HEK293T (cell line): ENCODE results near the gene EWSR1.

Source experiments
- CTCF ChIA-PET: fragments of 350-600 bp; formaldehyde crosslinking; extraction: SDS; loops from one replicate; lab custom pipeline; 2021; ENCODE audit warnings: antibody characterized with exemption, inconsistent platforms; lab: Yijun Ruan, JAX
- POLR2A ChIA-PET: fragments of 350-600 bp; formaldehyde crosslinking; extraction: SDS; loops from one replicate; lab custom pipeline; 2020; ENCODE audit warnings: antibody characterized with exemption, inconsistent platforms; lab: Yijun Ruan, JAX
- DNase-seq: peaks from one replicate; pipeline ENCODE4 v3.0.0; 2012; ENCODE audit warnings: mixed read lengths; ENCODE audit errors: extremely low spot score
- ARNT ChIP-seq: fragments of 450-650 bp; IDR thresholded peaks from 2 replicates; pipeline ENCODE4 v1.6.1; 2017; ENCODE audit warnings: mild to moderate bottlenecking
- BHLHE40 ChIP-seq: fragments of 450-650 bp; IDR thresholded peaks from 2 replicates; pipeline ENCODE4 v1.6.1; 2016; ENCODE audit warnings: mild to moderate bottlenecking, moderate library complexity, borderline replicate concordance
- CTBP1 ChIP-seq: fragments of 450-650 bp; IDR thresholded peaks from 2 replicates; pipeline ENCODE4 v1.6.1; 2016; ENCODE audit warnings: borderline replicate concordance
- ELF4 ChIP-seq: fragments of 450-650 bp; IDR thresholded peaks from 2 replicates; pipeline ENCODE4 v1.6.1; 2017; ENCODE audit warnings: antibody characterized with exemption
- FOXA1 ChIP-seq: fragments of 450-650 bp; IDR thresholded peaks from 2 replicates; pipeline ENCODE4 v1.6.1; 2016; ENCODE audit warnings: mild to moderate bottlenecking
- FOXK2 ChIP-seq: fragments of 450-650 bp; IDR thresholded peaks from 2 replicates; pipeline ENCODE4 v1.6.1; 2016; ENCODE audit warnings: mild to moderate bottlenecking
- FOXM1 ChIP-seq: fragments of 450-650 bp; IDR thresholded peaks from 2 replicates; pipeline ENCODE4 v1.6.1; 2017; ENCODE audit warnings: mild to moderate bottlenecking, borderline replicate concordance
- HDGF ChIP-seq: fragments of 450-650 bp; IDR thresholded peaks from 2 replicates; pipeline ENCODE4 v1.6.1; 2017; ENCODE audit warnings: antibody characterized with exemption, borderline replicate concordance
- L3MBTL2 ChIP-seq: fragments of 450-650 bp; conservative IDR thresholded peaks from 2 replicates; pipeline ENCODE4 v1.6.1; 2016; ENCODE audit warnings: mild to moderate bottlenecking
- LEF1 ChIP-seq: fragments of 450-650 bp; IDR thresholded peaks from 2 replicates; pipeline ENCODE4 v1.6.1; 2017; ENCODE audit warnings: mild to moderate bottlenecking, borderline replicate concordance
- NFRKB ChIP-seq: fragments of 450-650 bp; IDR thresholded peaks from 2 replicates; pipeline ENCODE4 v1.6.1; 2016; ENCODE audit warnings: mild to moderate bottlenecking, moderate library complexity
- PKNOX1 ChIP-seq: fragments of 450-650 bp; IDR thresholded peaks from 2 replicates; pipeline ENCODE4 v1.6.1; 2016
- SP1 ChIP-seq: fragments of 450-650 bp; IDR thresholded peaks from 2 replicates; pipeline ENCODE4 v1.6.1; 2017
- SUZ12 ChIP-seq: fragments of 450-650 bp; IDR thresholded peaks from 2 replicates; pipeline ENCODE4 v1.6.1; 2016; ENCODE audit warnings: mild to moderate bottlenecking
- TARDBP ChIP-seq: fragments of 450-650 bp; IDR thresholded peaks from 2 replicates; pipeline ENCODE4 v1.6.1; 2016
- ZNF384 ChIP-seq: fragments of 450-650 bp; IDR thresholded peaks from 2 replicates; pipeline ENCODE4 v1.6.1; 2016

EWSR1 gene

GRCh38 chr22:29325356-29325755 is 57.3 kb downstream of the EWSR1 start:
- ChIA-PET CTCF (no interaction called here), POLR2A (no interaction called here)
- TF ChIP-seq SUZ12, result no peak
- DNase-seq, result no peak

- no peak for TF ChIP-seq FOXK2
- TF ChIP-seq L3MBTL2, result no peak
- no peak for TF ChIP-seq SUZ12
- TF ChIP-seq BHLHE40, result no peak
- no peak for TF ChIP-seq TARDBP
- no peak for TF ChIP-seq CTBP1
- no peak for TF ChIP-seq PKNOX1
- no peak for TF ChIP-seq ARNT
- TF ChIP-seq ELF4, result no peak
- no peak for TF ChIP-seq LEF1
- TF ChIP-seq HDGF, result no peak
- no peak for TF ChIP-seq ZNF384
- CTCF ChIA-PET, result no interaction called here
- no peak for DNase-seq
- POLR2A ChIA-PET, result no interaction called here
These were observed 57.8 kb downstream of the EWSR1 start for GRCh38 chr22:29325785-29326315.

GRCh38 chr22:29326481-29326880 is 58.4 kb downstream of the EWSR1 start:
- CTCF ChIA-PET, result no interaction called here
- TF ChIP-seq FOXA1 (no peak), ELF4 (no peak), ARNT (no peak), ZNF384 (no peak), HDGF (no peak), SP1 (no peak), BHLHE40 (no peak), NFRKB (no peak), CTBP1 (no peak), FOXK2 (no peak), FOXM1 (no peak), L3MBTL2 (no peak), TARDBP (no peak), SUZ12 (no peak), LEF1 (no peak), PKNOX1 (no peak)
- POLR2A ChIA-PET, result no interaction called here
- DNase-seq, result no peak

GRCh38 chr22:29327089-29327764 is 59.2 kb downstream of the EWSR1 start:
- TF ChIP-seq SP1 (no peak), L3MBTL2 (no peak), ZNF384 (no peak), ARNT (no peak), FOXA1 (no peak), HDGF (no peak), BHLHE40 (no peak), PKNOX1 (no peak), SUZ12 (no peak), LEF1 (no peak), ELF4 (no peak), TARDBP (no peak), CTBP1 (no peak)
- CTCF ChIA-PET, result no interaction called here
- POLR2A ChIA-PET, result no interaction called here
- DNase-seq, result no peak

GRCh38 chr22:29328055-29328454 is 60.0 kb downstream of the EWSR1 start:
- CTCF ChIA-PET, result interaction anchor here (1.2 kb wide), 1 partner anchor 15 kb away, joined by 4 read pairs; no protein-coding TSS in a partner anchor
- TF ChIP-seq LEF1 (no peak), FOXK2 (no peak), ARNT (no peak), HDGF (no peak), ELF4 (no peak), FOXA1 (no peak), CTBP1 (no peak), SP1 (no peak), L3MBTL2 (no peak), PKNOX1 (no peak), ZNF384 (no peak), TARDBP (no peak), SUZ12 (no peak), FOXM1 (no peak), BHLHE40 (no peak), NFRKB (no peak)
- no peak for DNase-seq
- POLR2A ChIA-PET, result no interaction called here
